ENCODE measurements around the gene HIVEP3. TPM values are rescaled to one million over a fixed set of nuclear protein-coding genes. Genes with fewer than 3 reads are reported as not detected.

Gene HIVEP3
- total RNA-seq, 1 experiment from 2014 or later, result 1.4 TPM

DNA sequence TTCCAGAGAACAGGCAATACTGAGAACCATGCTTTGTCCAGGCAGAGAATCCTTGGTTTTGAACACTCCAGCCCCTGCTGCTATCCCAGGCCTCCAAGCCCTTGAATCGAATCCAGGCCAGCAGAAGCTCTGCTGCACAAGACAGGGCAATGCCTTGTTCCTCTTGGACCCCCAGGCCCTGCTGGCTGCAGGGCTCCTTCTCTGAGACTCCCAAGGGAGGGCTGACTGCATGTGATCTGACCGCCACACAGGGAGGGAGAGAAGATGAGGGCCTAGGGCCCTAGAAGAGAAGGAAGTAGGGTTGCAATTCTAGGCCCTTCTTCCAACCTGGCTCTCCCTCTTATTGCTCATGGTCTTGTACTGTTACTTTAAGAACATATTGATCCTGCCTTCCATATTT is 273.7 kb downstream of the HIVEP3 start:
- H3K4ac ChIP-seq (ENCODE audit: low read depth, low read length), result no peak overlapping the region
- H3K56ac ChIP-seq (ENCODE audit: insufficient read length, low read depth, low read length), result no peak overlapping the region
- WGBS (ENCODE audit: extremely low coverage, insufficient read length, low lambda C conversion rate), result no CpG with 5 or more reads among the region's 2 CpGs
- no peaks in the 10 kb centered on the region for H3K79me2 ChIP-seq (ENCODE audit: insufficient read depth, low read length)
- H3K9me3 ChIP-seq (ENCODE audit: control insufficient read depth, low read depth, low read length), result no peaks in the 10 kb centered on the region
- no peaks in the 10 kb centered on the region for H3K9me3 Mint-ChIP-seq
- H2AFZ ChIP-seq (ENCODE audit: low read length), result no peak overlapping the region
- DNase-seq, result no peak
- H3K9ac ChIP-seq (ENCODE audit: extremely low read depth, insufficient read length, low read length), result no peak overlapping the region
- no peaks in the 10 kb centered on the region for H4K20me1 ChIP-seq (ENCODE audit: control insufficient read depth, insufficient read depth, insufficient read length)
- H4K8ac ChIP-seq (replicated peaks; ENCODE audit: insufficient read length, low read depth, low read length), result no peak overlapping the region
- no peaks in the 10 kb centered on the region for H3K23me2 ChIP-seq (ENCODE audit: insufficient read length, low read depth, low read length, poor library complexity, severe bottlenecking)
- H2BK5ac ChIP-seq (ENCODE audit: insufficient read length, low read length), result no peak overlapping the region
- no peak overlapping the region for H3T11ph ChIP-seq (ENCODE audit: low read length)
- H3K27me3 Mint-ChIP-seq (ENCODE audit: low read depth), result peaks cover 4% of the 10 kb centered on the region; the same call in 1 of the 2 replicates
- H2BK12ac ChIP-seq (ENCODE audit: insufficient read length, low read depth, low read length), result no peak overlapping the region
- H3K18ac ChIP-seq (ENCODE audit: insufficient read length, low read depth, low read length), result no peak overlapping the region
- H4K5ac ChIP-seq (ENCODE audit: insufficient read length, low read depth, low read length), result no peak overlapping the region
- H2BK15ac ChIP-seq (ENCODE audit: low read depth, low read length), result no peak overlapping the region
- no peak for TF ChIP-seq CTCF (conservative IDR thresholded peaks at IDR 0.05)
- H3K14ac ChIP-seq (ENCODE audit: insufficient read depth, low read length), result no peak overlapping the region
- no peak overlapping the region for H4K91ac ChIP-seq (ENCODE audit: insufficient read length, low read depth, low read length)
- no peaks in the 10 kb centered on the region for H3K27me3 ChIP-seq (ENCODE audit: insufficient read depth, low read length)
- H3K36me3 Mint-ChIP-seq (ENCODE audit: insufficient read depth in 1 of 3, low read depth in 3 of 3), result no peaks in the 10 kb centered on the region
- no peak overlapping the region for H3K27ac ChIP-seq (ENCODE audit: insufficient read length, low read depth, low read length)
- H3K4me2 ChIP-seq (ENCODE audit: insufficient read depth, insufficient read length, low read length), result no peak overlapping the region
- no peak overlapping the region for H3K27ac Mint-ChIP-seq
- no peak overlapping the region for H3K23ac ChIP-seq (ENCODE audit: insufficient read length, low read depth, low read length)
- H3K4me1 Mint-ChIP-seq, result peaks cover 7 to 9% of the 10 kb centered on the region in 2 experiments
- no peaks in the 10 kb centered on the region for H3K79me1 ChIP-seq (ENCODE audit: insufficient read depth, low read depth, low read length, poor library complexity, severe bottlenecking)
- H2AK5ac ChIP-seq (ENCODE audit: insufficient read length, low read length), result no peak overlapping the region
- H3K4me1 ChIP-seq (ENCODE audit: insufficient read depth, low read length), result no peaks in the 10 kb centered on the region
- no peak overlapping the region for H3K4me3 Mint-ChIP-seq
- no peak overlapping the region for H2BK120ac ChIP-seq (ENCODE audit: low read depth, low read length, poor library complexity, severe bottlenecking)
- H2BK20ac ChIP-seq (ENCODE audit: low read depth, low read length, poor library complexity, severe bottlenecking), result no peak overlapping the region

All from H9 (cell line).